Activated naive CD8-positive, alpha-beta T cell treated with anti-CD3 and anti-CD28 coated beads for 36 hours (primary cell): ENCODE results near the gene GPC5. TPM values are rescaled to one million over a fixed set of nuclear protein-coding genes. Genes with fewer than 3 reads are reported as not detected.
"Not testable (repeated sequence)": the region's sequence is repeated elsewhere in the genome, so short reads cannot be mapped to it uniquely, and the experiment has no call there.

Experiments used
- DNase-seq: peaks from one replicate; pipeline ENCODE4 v3.0.0; 2021
- H3K27ac Mint-ChIP-seq: one replicate; pipeline ENCODE4 v1.8.0; 2022; ENCODE audit warnings: mild to moderate bottlenecking, moderate library complexity, mixed read lengths
- H3K27me3 Mint-ChIP-seq: one replicate; pipeline ENCODE4 v1.8.0; 2022; ENCODE audit warnings: mild to moderate bottlenecking, mixed read lengths
- H3K36me3 Mint-ChIP-seq: one replicate; pipeline ENCODE4 v1.8.0; 2021; ENCODE audit warnings: mild to moderate bottlenecking, mixed read lengths
- H3K4me1 Mint-ChIP-seq: one replicate; pipeline ENCODE4 v1.8.0; 2021; ENCODE audit warnings: mixed read lengths
- H3K4me3 Mint-ChIP-seq: one replicate; pipeline ENCODE4 v1.8.0; 2022; ENCODE audit warnings: mild to moderate bottlenecking, moderate library complexity, mixed read lengths
- H3K9me3 Mint-ChIP-seq: one replicate; pipeline ENCODE4 v1.8.0; 2022; ENCODE audit warnings: mixed read lengths
- total RNA-seq, 2 experiments: library from RNA; stranded (reverse); gene quantifications; one replicate each; pipeline ENCODE4 v1.2.3, GENCODE V29; 2021

The GPC5 gene
- total RNA-seq, 2 experiments from 2014 or later: 0.23 TPM; not detected in 1

GRCh38 chr13:92661406-92661805 lies 1263.0 kb downstream of the GPC5 start:
- H3K36me3 Mint-ChIP-seq: no peaks in the 10 kb centered on the region
- H3K27me3 Mint-ChIP-seq: no peaks in the 10 kb centered on the region
- no peak overlapping the region for H3K4me3 Mint-ChIP-seq
- H3K4me1 Mint-ChIP-seq: no peaks in the 10 kb centered on the region
- H3K27ac Mint-ChIP-seq: no peak overlapping the region
- H3K9me3 Mint-ChIP-seq: peaks cover 9% of the 10 kb centered on the region
- no peak for DNase-seq

- no peaks in the 10 kb centered on the region for H3K4me1 Mint-ChIP-seq
- no peak overlapping the region for H3K27ac Mint-ChIP-seq
- no peak for DNase-seq
- no peak overlapping the region for H3K4me3 Mint-ChIP-seq
- H3K36me3 Mint-ChIP-seq: no peaks in the 10 kb centered on the region
- peaks cover 3% of the 10 kb centered on the region for H3K9me3 Mint-ChIP-seq
- no peaks in the 10 kb centered on the region for H3K27me3 Mint-ChIP-seq
Observed at GRCh38 chr13:92668157-92668556, 1269.7 kb downstream of the GPC5 start.

- no peak overlapping the region for H3K4me3 Mint-ChIP-seq
- DNase-seq: no peak
- H3K27ac Mint-ChIP-seq: no peak overlapping the region
- no peaks in the 10 kb centered on the region for H3K4me1 Mint-ChIP-seq
- H3K36me3 Mint-ChIP-seq: no peaks in the 10 kb centered on the region
- H3K27me3 Mint-ChIP-seq: no peaks in the 10 kb centered on the region
- H3K9me3 Mint-ChIP-seq: peaks cover 5% of the 10 kb centered on the region
Observed at GRCh38 chr13:92670096-92670495, 1271.7 kb downstream of the GPC5 start.

GRCh38 chr13:92671821-92672220 lies 1273.4 kb downstream of the GPC5 start:
- no peak for DNase-seq
- Mint-ChIP-seq H3K36me3 (no peaks in the 10 kb centered on the region), H3K9me3 (peaks cover 5% of the 10 kb centered on the region), H3K4me3 (no peak overlapping the region), H3K27ac (no peak overlapping the region), H3K4me1 (no peaks in the 10 kb centered on the region), H3K27me3 (no peaks in the 10 kb centered on the region)

GRCh38 chr13:92676246-92676645 lies 1277.8 kb downstream of the GPC5 start:
- H3K27ac Mint-ChIP-seq: no peak overlapping the region
- DNase-seq: no peak
- no peaks in the 10 kb centered on the region for H3K27me3 Mint-ChIP-seq
- no peaks in the 10 kb centered on the region for H3K4me1 Mint-ChIP-seq
- H3K4me3 Mint-ChIP-seq: no peak overlapping the region
- H3K36me3 Mint-ChIP-seq: no peaks in the 10 kb centered on the region
- peaks cover 2% of the 10 kb centered on the region for H3K9me3 Mint-ChIP-seq

- Mint-ChIP-seq H3K9me3 (peaks cover 5% of the 10 kb centered on the region), H3K27ac (no peak overlapping the region), H3K4me1 (no peaks in the 10 kb centered on the region), H3K4me3 (no peak overlapping the region), H3K27me3 (no peaks in the 10 kb centered on the region), H3K36me3 (no peaks in the 10 kb centered on the region)
- DNase-seq: no peak
Observed at GRCh38 chr13:92677571-92677970, 1279.2 kb downstream of the GPC5 start.

- H3K4me1 Mint-ChIP-seq: no peaks in the 10 kb centered on the region
- no peak overlapping the region for H3K27ac Mint-ChIP-seq
- peaks cover 5% of the 10 kb centered on the region for H3K9me3 Mint-ChIP-seq
- no peaks in the 10 kb centered on the region for H3K36me3 Mint-ChIP-seq
- no peak for DNase-seq
- no peak overlapping the region for H3K4me3 Mint-ChIP-seq
- H3K27me3 Mint-ChIP-seq: no peaks in the 10 kb centered on the region
Observed at GRCh38 chr13:92679602-92680001, 1281.2 kb downstream of the GPC5 start.

GRCh38 chr13:92681239-92681638 lies 1282.8 kb downstream of the GPC5 start:
- Mint-ChIP-seq H3K4me3 (no peak overlapping the region), H3K27ac (no peak overlapping the region), H3K36me3 (no peaks in the 10 kb centered on the region), H3K4me1 (no peaks in the 10 kb centered on the region), H3K9me3 (peaks cover 5% of the 10 kb centered on the region), H3K27me3 (no peaks in the 10 kb centered on the region)
- no peak for DNase-seq

- Mint-ChIP-seq H3K27ac (no peak overlapping the region), H3K4me1 (no peaks in the 10 kb centered on the region), H3K36me3 (no peaks in the 10 kb centered on the region), H3K27me3 (no peaks in the 10 kb centered on the region), H3K4me3 (no peak overlapping the region), H3K9me3 (peaks cover 5% of the 10 kb centered on the region)
- no peak for DNase-seq
Observed at GRCh38 chr13:92682832-92683517, 1284.6 kb downstream of the GPC5 start.

- Mint-ChIP-seq H3K27me3 (no peaks in the 10 kb centered on the region), H3K4me1 (no peaks in the 10 kb centered on the region), H3K27ac (no peak overlapping the region), H3K4me3 (no peak overlapping the region), H3K9me3 (peaks cover 11% of the 10 kb centered on the region), H3K36me3 (no peaks in the 10 kb centered on the region)
- no peak for DNase-seq
Observed at GRCh38 chr13:92694047-92694446, 1295.6 kb downstream of the GPC5 start.

- peaks cover 17% of the 10 kb centered on the region for H3K9me3 Mint-ChIP-seq
- H3K27ac Mint-ChIP-seq, H3K27me3 Mint-ChIP-seq, H3K36me3 Mint-ChIP-seq, H3K4me3 Mint-ChIP-seq, H3K4me1 Mint-ChIP-seq, DNase-seq: not testable (repeated sequence)
Observed at GRCh38 chr13:92695827-92696226, 1297.4 kb downstream of the GPC5 start.

GRCh38 chr13:92716749-92717148 lies 1318.3 kb downstream of the GPC5 start:
- Mint-ChIP-seq H3K9me3 (no peaks in the 10 kb centered on the region), H3K4me1 (no peaks in the 10 kb centered on the region), H3K27me3 (no peaks in the 10 kb centered on the region), H3K36me3 (no peaks in the 10 kb centered on the region), H3K27ac (no peak overlapping the region), H3K4me3 (no peak overlapping the region)
- DNase-seq: no peak

GRCh38 chr13:92717857-92718256 lies 1319.4 kb downstream of the GPC5 start:
- H3K36me3 Mint-ChIP-seq: no peaks in the 10 kb centered on the region

GRCh38 chr13:92719868-92720267 lies 1321.4 kb downstream of the GPC5 start:
- Mint-ChIP-seq H3K27ac (no peak overlapping the region), H3K36me3 (no peaks in the 10 kb centered on the region)

More at GRCh38 chr13:92717857-92718256, 1319.4 kb downstream of the GPC5 start:
- DNase-seq: no peak
- no peaks in the 10 kb centered on the region for H3K27me3 Mint-ChIP-seq
- no peak overlapping the region for H3K27ac Mint-ChIP-seq
- no peaks in the 10 kb centered on the region for H3K9me3 Mint-ChIP-seq
- H3K4me1 Mint-ChIP-seq: no peaks in the 10 kb centered on the region
- H3K4me3 Mint-ChIP-seq: no peak overlapping the region

GRCh38 chr13:92721620-92722019 lies 1323.2 kb downstream of the GPC5 start:
- Mint-ChIP-seq H3K4me3 (no peak overlapping the region), H3K27me3 (no peaks in the 10 kb centered on the region), H3K9me3 (peaks cover 4% of the 10 kb centered on the region), H3K36me3 (no peaks in the 10 kb centered on the region), H3K4me1 (no peaks in the 10 kb centered on the region), H3K27ac (no peak overlapping the region)
- no peak for DNase-seq

More at GRCh38 chr13:92719868-92720267, 1321.4 kb downstream of the GPC5 start:
- Mint-ChIP-seq H3K4me3 (no peak overlapping the region), H3K4me1 (no peaks in the 10 kb centered on the region), H3K9me3 (peaks cover 4% of the 10 kb centered on the region), H3K27me3 (no peaks in the 10 kb centered on the region)
- DNase-seq: no peak

GRCh38 chr13:92727118-92727517 lies 1328.7 kb downstream of the GPC5 start:
- H3K27me3 Mint-ChIP-seq: no peaks in the 10 kb centered on the region
- no peak overlapping the region for H3K27ac Mint-ChIP-seq
- no peak for DNase-seq
- no peaks in the 10 kb centered on the region for H3K4me1 Mint-ChIP-seq
- H3K4me3 Mint-ChIP-seq: no peak overlapping the region
- H3K9me3 Mint-ChIP-seq: peaks cover 4% of the 10 kb centered on the region
- no peaks in the 10 kb centered on the region for H3K36me3 Mint-ChIP-seq
